HG02943 (cell line): ENCODE results near the gene LRBA.

Experiments used
- ATAC-seq: cut with Tn5 transposase; IDR thresholded peaks from one replicate; pipeline ENCODE4 v1.9.1; 2021; ENCODE audit warnings: mild to moderate bottlenecking, low read depth, moderate library complexity; ENCODE audit not compliant: unreplicated experiment

LRBA gene

GRCh38 chr4:150890246-150890645 lies 124.8 kb downstream of the LRBA start:
- no peak for ATAC-seq

GRCh38 chr4:150889306-150889705 lies 125.8 kb downstream of the LRBA start:
- no peak for ATAC-seq

GRCh38 chr4:150888625-150889024 lies 126.5 kb downstream of the LRBA start:
- ATAC-seq = no peak

- no peak for ATAC-seq
Measured at GRCh38 chr4:150888217-150888616, 126.9 kb downstream of the LRBA start.

- ATAC-seq = no peak
Measured at GRCh38 chr4:150886597-150886996, 128.5 kb downstream of the LRBA start.

GRCh38 chr4:150884625-150885024 lies 130.5 kb downstream of the LRBA start:
- no peak for ATAC-seq

GRCh38 chr4:150875367-150875766 lies 139.7 kb downstream of the LRBA start:
- no peak for ATAC-seq

GRCh38 chr4:150874338-150875226 lies 140.5 kb downstream of the LRBA start:
- no peak for ATAC-seq

- no peak for ATAC-seq
Measured at GRCh38 chr4:150867148-150867547, 147.9 kb downstream of the LRBA start.

GRCh38 chr4:150863456-150863855 lies 151.6 kb downstream of the LRBA start:
- no peak for ATAC-seq

- no peak for ATAC-seq
Measured at GRCh38 chr4:150862829-150863228, 152.3 kb downstream of the LRBA start.

- ATAC-seq = no peak
Measured at GRCh38 chr4:150859453-150859852, 155.6 kb downstream of the LRBA start.

- ATAC-seq = no peak
Measured at GRCh38 chr4:150855981-150856510, 159.0 kb downstream of the LRBA start.

GRCh38 chr4:150854600-150854999 lies 160.5 kb downstream of the LRBA start:
- no peak for ATAC-seq

GRCh38 chr4:150853882-150854281 lies 161.2 kb downstream of the LRBA start:
- no peak for ATAC-seq

GRCh38 chr4:150852216-150852615 lies 162.9 kb downstream of the LRBA start:
- no peak for ATAC-seq

- no peak for ATAC-seq
Measured at GRCh38 chr4:150849016-150849415, 166.1 kb downstream of the LRBA start.

GRCh38 chr4:150828159-150828558 lies 186.9 kb downstream of the LRBA start:
- peak; percentile 94 for ATAC-seq

- ATAC-seq = no peak
Measured at GRCh38 chr4:150827226-150827625, 187.9 kb downstream of the LRBA start.

GRCh38 chr4:150826306-150826705 lies 188.8 kb downstream of the LRBA start:
- no peak for ATAC-seq

- no peak for ATAC-seq
Measured at GRCh38 chr4:150822407-150822806, 192.7 kb downstream of the LRBA start.

- ATAC-seq = no peak
Measured at GRCh38 chr4:150821641-150822040, 193.4 kb downstream of the LRBA start.
